ENCODE results near the gene PRAMEF13. TPM values are rescaled to one million over a fixed set of nuclear protein-coding genes. Genes with fewer than 3 reads are reported as not detected.
"Not testable (repeated sequence)": the region's sequence is repeated elsewhere in the genome, so short reads cannot be mapped to it uniquely, and the experiment has no call there.

PRAMEF13 gene, protein sequence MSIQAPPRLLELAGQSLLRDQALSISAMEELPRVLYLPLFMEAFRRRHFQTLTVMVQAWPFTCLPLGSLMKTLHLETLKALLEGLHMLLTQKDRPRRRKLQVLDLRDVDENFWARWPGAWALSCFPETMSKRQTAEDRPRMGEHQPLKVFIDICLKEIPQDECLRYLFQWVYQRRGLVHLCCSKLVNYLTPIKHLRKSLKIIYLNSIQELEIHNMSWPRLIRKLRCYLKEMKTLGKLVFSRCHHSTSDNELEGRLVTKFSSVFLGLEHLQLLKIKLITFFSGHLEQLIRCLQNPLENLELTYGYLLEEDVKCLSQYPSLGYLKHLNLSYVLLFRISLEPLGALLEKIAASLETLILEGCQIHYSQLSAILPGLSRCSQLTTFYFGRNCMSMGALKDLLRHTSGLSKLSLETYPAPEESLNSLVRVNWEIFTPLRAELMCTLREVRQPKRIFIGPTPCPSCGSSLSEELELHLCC
- not detected in 2 replicates for total RNA-seq

DNA sequence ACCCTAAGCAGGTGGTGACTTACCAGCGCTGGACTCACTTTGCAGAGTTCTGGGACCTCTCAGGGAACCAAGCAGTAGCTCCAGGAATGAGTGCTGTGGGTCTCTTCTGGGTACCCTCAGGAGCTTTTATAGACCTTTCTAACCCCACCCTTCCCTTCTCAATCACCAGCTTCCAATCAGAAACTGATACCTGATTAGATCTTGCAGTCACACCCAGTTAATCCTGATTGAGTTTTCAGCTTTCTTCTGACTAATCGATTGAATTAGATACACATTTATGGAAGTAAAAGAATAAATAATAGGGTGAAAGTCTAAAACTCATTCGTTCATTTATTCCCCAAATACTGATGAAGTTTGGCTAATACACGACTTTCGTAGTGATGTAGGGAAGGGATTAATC is at the start of gene PRAMEF13:
Gene PRAMEF13 (minus strand): TSS at position 101 of the 400 bp plus-strand sequence. CDS start 1,820 bp downstream, outside the sequence.
- DNase-seq = not testable (repeated sequence)

DNA sequence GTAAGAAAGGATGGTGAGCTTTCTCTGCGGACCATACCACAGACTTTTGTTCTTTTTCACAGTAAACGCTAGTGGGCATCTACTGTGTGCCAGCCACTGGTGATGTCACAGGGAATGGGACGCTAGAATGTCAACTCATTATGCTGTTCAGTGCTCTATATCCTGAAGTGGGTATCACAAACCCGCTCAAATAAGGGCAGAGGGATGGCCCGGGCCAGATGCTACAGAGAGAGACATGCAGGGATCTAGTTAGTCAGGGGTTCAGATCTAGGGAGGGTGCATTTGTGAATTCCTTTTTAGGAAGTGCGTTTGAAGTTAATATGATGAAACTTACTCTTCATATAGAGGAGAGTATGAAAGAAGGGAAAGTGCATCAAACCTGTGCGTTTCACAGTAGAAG is 45.9 kb upstream of the PRAMEF13 start:
- not testable (repeated sequence) for DNase-seq

DNA sequence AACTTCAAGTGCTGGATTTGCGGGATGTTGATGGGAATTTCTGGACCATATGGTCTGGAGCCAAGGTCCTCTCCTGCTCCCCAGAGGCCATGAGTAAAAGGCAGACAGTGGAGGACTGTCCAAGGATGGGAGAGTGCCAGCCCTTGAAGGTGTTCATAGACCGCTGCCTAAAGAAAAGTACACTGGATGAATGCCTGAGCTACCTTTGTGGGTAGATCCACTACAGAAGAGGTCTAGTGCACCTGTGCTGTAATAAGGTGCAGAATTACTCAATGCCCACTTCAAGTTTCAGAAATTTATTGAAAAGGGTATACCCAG is 45.3 kb upstream of the PRAMEF13 start:
- DNase-seq = not testable (repeated sequence)

DNA sequence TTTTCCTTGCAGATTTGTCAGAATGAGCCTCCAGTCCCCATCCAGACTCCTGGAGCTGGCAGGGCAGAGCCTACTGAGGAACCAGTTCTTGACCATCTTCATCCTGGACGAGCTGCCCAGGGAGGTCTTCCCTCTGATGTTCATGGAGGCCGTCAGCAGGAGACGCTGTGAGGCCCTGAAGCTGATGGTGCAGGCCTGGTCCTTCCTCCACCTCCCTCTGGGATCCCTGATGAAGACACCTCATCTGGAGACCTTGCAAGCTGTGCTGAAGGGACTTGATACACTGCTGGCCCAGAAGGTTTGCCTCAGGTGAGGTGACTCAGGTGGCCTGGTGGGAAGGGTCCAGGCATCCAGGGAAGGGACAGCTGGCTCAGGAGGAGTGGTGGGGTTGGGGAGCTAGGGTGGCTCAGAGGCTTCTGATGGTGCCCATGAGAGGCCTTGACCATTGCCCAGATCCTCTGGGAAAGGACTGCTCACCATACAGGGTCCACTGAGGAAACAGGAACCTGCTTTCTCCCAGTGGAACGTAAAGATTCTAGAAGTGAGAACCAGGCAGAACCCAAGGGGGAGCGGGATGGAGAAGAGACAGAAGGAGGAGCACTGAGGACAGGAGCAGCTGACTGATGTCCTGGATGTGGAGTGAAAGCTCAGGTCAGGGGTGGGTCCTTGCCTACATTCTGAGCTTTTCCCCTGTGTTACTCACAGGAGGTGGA is 44.8 kb upstream of the PRAMEF13 start:
- DNase-seq = not testable (repeated sequence)

DNA sequence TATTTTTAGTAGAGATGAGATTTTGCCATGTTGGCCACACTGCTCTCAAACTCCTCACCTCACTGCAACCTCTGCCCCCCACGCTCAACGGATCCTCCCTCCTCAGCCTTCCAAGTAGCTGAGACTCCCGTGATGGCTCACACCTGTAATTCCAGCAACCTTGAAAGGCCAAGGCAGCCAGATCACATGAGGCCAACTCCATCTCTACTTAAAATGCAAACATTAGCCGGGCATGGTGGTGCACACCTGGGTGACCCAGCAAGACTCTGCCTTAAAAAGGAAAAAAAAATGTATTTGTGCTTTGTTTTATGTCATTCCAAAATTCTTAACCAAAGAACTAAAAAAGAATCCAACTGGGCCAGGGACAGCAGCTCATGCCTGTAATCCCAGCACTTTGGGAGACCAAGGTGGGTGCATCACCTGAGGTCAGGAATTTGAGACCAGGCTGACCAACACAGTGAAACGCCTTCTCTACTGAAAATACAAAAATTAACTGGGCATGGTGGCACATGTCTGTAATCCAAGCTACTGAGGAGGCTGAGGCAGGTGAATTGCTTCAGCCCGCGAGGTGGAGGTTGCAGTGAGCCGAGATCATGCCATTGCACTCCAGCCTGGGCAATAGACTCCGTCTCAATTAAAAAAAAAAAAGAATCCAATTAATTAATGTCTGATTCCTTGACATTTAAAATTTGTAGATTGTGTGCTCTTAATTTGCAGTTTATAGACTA is 42.5 kb upstream of the PRAMEF13 start:
- not testable (repeated sequence) for DNase-seq

DNA sequence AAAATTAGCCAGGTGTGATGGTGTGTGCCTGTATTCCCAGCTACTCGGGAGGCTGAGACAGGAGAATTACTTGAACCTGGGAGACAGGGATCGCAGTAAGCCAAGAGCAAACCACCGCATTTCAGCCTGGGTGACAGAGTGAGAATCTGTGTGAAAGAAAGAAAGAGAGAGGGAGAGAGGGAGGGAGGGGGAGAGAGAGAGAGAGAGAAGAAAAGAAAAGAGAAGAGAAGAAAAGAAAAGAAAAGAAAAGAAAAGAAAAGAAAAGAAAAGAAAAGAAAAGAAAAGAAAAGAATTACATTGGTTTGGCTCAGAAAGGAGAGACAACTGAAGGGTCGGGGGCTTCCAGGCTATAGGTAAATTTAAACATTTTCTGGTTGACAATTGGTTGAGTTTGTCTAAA is 38.4 kb upstream of the PRAMEF13 start:
- not testable (repeated sequence) for DNase-seq

DNA sequence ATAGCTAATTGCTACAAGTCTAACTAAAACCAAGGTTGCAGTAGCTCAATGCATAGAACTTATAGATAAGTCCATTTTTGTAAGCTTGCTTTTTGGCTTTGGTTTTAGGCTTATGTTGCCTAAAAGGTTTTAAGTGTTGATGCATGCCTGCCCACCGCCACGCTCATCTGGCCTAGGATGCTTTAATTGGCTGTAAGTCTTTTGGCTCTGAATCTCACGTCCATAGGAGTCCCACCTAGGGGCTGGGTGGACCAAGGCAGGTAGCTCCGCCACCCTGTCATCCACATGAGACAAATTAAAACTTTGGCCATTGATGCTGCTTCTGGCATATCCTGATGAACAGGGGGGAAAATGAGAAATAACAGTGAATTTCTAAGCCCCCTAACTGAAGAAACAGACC is 36.4 kb upstream of the PRAMEF13 start:
- not testable (repeated sequence) for DNase-seq

DNA sequence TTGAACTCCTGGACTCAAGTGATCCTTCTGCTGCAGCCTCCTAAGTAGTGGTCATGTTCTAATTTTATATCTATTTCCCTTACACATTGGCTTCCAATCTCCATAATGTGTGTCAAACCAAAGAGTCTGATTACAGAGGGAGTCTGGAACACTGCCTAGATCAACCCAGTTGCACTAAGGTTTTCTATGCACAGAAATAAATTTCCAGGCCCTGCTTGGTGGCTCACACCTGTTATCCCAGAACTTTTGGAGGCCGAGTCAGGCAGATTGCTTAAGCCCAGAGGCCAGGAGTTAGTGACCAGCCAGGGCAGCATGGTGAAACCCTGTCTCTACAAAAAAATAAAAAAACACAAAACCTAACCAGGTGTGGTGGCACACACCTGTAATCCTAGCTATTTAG is 32.8 kb upstream of the PRAMEF13 start:
- DNase-seq = not testable (repeated sequence)

DNA sequence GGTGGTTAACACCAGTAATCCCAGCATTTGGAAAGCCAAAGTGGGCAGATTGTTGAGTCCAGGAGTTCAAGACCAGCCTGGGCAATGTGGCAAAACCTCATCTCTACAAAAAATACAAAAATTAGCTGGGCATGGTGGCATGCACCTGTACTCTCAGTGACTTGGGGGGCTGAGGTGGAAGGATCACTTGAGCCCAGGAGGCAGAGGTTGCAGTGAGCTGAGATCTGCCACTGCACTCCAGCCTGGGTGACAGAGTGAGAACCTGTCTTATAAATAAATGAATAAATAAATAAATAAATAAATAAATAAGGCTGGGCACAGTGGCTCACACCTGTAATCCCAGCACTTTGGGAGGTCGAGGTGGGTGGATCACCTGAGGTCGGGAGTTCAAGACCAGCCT is 30.8 kb upstream of the PRAMEF13 start:
- not testable (repeated sequence) for DNase-seq

DNA sequence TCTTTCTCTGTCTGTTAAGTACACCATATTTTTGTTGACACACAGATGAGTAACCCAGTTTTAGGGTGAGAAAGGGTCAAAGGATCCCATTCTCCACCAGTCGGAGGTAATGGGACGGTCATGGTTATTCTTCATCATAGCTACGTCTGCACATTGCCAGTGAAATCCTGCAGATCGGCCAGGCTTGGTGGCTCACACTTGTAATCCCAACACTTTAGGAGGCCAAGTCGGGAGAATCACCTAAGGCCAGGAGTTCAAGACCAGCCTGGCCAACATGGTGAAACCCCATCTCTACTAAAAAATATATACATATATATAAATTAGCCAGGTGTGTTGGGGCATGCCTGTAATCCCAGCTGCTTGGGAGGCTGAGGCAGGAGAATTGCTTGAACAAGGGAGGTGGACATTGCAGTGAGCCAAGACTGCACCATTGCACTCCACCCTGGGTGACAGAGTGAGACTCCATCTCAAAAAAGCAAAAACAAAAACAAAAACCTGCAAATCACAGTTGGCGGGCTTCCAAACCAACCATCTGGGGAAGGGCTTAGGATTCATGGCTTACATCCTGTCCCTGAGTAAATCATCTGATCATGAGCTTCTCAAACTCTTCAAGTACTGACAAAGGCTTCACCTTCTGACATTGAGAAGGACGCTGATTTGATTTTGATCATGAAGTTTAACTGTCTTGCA is 30.0 kb upstream of the PRAMEF13 start:
- DNase-seq = not testable (repeated sequence)

DNA sequence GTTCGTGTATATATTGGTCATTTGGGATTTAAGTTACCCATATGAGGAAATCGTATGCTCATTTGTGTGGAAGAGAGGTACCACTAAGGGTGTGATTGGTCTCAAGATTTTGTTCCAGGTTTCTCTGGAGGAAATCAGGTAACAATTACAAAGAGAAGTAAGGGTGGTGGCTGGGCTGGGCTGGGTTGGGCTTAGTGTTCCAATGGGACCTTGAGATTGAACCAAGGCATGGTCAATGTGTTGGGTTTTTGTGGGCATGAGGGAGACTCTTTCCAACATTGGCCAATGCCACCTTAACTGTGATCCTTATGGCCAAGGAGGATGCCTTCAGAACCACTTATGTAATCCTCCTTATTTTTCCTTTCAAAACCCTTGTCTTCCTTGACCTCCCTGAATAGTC is 29.4 kb upstream of the PRAMEF13 start:
- not testable (repeated sequence) for DNase-seq

DNA sequence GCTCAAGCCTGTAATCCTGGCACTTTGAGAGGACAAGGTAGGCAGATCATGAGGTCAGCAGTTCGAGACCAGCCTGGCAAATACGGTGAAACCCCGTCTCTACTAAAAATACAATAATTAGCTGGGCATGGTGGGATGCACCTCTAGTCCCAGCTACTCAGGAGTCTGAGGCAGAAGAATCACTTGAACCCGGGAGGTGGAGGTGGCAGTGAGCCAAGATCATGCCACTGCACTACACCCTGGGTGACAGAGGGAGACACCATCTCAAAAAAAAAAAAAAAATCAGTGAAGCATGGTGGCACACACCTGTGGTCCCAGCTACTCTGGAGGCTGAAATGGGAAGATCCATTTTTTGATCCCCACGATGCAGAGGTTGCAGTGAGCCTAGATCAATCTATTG is 28.9 kb upstream of the PRAMEF13 start:
- DNase-seq = not testable (repeated sequence)

DNA sequence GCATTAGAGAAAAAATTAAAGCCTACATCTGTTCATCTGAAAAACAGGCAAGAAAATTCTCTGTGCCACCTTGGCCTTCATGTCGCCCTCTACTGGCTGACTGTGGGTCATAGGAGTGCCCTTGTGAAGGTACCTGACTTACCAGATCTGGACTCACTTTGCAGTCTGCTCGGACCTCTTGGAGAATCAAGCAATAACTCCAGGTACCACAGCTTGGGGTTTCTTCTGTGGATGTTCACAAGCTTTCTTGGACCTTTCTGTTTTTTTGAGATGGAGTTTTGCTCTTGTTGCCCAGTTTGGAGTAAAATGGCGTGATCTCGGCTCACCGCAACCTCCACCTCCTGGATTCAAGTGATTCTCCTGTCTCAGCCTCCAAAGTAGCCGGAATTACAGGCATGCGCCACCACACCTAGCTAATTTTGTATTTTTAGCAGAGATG is 27.2 kb upstream of the PRAMEF13 start:
- DNase-seq = no peak

DNA sequence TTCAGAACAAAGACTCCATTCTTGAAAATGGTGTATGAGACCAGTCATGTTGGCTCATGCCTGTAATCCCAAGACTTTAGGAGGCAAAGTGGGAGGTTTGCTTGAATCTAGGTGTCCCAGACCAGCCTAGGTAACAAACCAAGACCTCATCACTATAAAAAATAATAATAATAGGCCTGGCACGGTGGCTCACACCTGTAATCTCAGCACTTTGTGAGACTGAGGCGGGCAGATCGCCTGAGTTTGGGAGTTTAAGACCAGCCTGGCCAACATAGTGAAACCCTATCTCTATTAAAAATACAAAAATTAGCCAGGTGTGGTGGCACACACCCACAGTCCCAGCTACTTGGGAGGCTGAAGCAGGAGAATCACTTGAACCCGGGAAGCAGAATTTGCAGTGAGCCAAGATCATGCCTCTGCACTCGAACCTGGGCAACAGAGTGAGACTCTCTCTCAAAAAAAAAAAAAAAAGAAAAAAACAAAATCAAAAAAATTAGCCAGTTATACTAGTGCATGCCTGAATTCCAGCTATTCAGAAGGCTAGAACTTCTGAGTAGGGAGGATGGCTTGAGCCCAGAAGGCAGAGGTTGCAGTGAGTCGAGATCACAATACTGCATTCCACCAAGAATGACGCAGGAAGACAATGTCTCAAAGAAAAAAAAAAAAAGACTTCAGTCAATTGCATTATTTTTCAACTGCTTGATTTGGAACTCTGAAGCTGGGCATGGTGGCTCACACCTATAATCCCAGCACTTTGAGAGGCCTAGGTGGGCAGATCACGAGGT is 26.3 kb upstream of the PRAMEF13 start:
- DNase-seq = not testable (repeated sequence)

DNA sequence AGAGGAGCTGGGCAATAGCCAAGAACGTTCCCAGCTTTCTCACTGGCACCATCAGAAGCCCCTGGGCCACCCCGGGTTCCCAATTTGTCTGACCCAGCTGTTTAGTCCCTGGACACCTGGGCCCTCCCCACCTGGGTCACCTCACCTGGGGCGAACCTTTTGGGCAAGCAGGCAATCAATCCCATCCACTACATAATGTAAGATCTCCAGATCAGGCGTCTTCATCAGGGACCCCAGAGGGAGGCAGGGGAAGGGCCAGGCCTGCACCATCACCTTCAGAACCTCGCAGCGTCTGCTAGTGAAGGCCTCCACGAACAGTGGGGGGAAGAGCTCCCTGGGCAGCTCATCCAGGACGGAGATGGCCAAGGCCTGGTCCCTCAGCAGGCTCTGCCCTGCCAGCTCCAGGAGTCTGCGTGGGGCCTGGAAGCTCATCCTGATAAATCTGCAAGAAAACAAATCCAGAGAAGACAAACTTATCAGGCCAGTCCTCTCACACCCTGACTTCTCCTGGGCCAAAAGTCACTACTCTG is 24.5 kb upstream of the PRAMEF13 start, which contains the start of gene PRAMEF18:
Gene PRAMEF18 (minus strand): TSS at position 480 of the 530 bp plus-strand sequence. CDS start 48 bp downstream, at position 432.
- DNase-seq = not testable (repeated sequence)

DNA sequence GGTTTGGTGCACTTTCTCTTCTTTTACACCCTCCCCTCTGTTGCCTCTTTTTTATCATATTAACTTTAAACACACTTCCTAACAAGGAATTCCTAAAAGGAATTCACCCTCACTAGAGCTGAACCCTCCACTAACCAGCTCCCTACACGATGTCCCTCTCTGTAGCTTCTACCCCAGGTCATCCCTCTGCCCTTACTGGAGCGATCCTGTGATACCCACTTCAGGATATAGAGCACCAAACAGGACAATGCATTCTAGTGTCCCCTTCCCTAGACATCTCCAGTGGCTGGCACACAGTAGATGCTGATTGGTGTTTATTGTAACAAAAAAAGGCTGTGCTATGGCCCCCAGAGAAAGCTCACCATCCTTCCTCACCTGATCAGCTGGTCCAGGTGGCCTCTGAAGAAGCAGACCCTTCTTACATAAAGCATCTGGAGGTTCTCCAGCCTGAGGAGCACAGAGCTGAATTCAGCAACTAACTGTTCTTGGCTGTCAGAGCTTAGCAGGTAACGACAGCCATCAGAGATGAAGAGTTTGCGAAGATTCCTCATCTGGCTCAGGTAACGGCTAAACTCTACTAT is 23.4 kb upstream of the PRAMEF13 start:
- DNase-seq = no peak

DNA sequence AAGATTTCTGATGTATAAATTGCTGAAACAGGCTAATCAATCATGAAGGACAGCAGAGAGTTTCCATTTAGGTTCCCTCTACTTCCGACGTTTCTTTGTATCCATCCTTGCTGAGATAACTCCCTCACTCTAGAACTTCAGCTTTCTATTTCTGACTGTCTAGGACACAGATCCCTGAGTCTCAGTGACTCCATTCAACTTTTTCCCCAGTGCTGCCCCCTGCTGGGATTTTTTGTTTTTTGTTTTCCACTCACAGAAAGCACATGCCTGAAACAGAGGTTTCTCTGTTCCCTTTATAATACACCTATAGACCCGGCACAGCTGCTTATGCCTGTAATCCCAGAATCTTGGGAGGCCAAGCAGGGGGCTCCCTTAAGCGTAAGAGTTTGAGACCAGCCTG is 21.6 kb upstream of the PRAMEF13 start:
- DNase-seq = not testable (repeated sequence)

DNA sequence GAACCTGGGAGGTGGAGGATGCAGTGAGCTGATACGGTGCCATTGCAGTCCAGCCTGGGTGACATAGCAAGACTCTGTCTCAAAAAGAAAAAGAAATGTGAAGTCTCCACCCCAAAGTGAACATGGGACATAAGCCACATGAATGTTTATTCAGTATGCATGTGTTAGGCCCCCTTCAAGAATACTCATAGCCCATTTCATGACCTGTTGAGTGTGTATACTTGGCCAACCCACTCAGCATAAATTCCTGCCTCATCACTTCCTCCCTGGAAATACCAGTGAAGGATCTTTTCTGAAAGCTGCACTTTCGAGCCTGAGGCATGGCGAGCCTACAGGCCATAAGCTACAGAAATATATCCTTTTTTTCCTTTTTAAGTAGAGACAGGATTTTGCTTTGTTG is 18.0 kb upstream of the PRAMEF13 start:
- not testable (repeated sequence) for DNase-seq

DNA sequence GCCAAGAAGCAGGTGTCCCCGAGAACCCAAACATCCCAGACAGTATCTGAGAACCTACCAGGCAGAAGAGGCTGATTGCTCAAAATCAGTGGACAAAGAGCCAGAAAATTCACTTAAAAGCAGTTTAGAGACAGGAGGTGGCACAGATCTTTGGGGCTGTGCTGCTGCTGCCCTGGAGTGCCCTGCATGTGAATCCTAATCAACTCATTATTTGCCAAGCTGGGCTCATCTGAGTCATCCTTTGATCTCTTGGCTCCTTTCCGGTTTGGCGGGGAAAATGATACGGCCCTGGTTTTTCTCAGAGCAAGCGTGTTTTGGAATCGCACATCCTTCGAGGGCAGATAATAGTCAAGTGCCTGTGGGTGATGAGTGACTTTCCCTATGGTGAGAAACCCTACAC is 15.4 kb upstream of the PRAMEF13 start:
- not testable (repeated sequence) for DNase-seq

DNA sequence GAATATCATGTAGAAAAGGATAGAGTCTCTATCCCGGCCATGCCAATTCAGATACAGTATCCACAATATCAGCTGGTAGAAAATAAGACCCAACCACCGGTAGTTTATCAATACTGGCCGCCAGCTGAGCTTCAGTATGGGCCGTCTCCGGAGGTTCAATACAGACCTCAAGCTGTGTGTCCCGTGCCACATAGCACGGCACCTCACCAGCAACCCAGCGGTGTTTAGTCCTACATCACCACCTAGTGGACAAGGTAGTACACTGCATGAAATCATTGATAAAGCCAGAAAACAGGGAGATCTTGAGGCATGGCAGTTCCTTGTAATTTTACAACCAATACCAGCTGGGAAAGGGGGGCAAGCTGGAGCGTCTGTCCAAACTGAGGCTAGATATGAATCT is 7.5 kb upstream of the PRAMEF13 start:
- DNase-seq = not testable (repeated sequence)

DNA sequence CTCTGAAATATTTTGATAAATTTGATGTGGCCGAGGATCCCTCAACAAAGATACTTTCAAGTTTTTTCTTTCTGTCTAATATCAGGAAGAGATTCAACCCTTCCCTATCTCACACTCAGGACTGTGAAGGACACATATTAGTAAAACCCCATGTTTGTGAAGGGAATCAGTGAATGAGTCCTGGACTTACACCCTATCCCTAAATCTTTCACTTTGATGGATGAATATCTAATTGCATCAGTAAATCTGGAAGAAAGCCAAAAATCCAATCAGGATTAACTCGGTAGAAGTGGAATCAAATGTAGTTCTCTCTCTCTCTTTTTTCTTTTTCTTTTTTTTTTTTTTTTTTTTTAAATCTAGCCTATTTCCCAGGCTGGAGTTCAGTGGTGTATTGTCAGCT is 29.7 kb downstream of the PRAMEF13 start, which contains the start of gene PRAMEF9:
Gene PRAMEF9 (plus strand): TSS at position 301 of the 400 bp plus-strand sequence. CDS start 3,433 bp downstream, outside the sequence.
- not testable (repeated sequence) for DNase-seq
